ENCODE data around the gene ELP4.

Gene ELP4

GRCh38 chr11:31816468-31817053, 307.0 kb downstream of the ELP4 start (continued):
- no peak; the same call in 1 of the 2 replicates for TF ChIP-seq ZFP37 (tag by site-specific recombination; IDR thresholded peaks at IDR 0.05)
- TF ChIP-seq KLF8 (tag by site-specific recombination; IDR thresholded peaks at IDR 0.05): peak; percentile 74; the same call in 1 of the 2 replicates
- TF ChIP-seq ZFP69B (tag by site-specific recombination; IDR thresholded peaks at IDR 0.05): 0 out of 2 replicates have a peak, but pooled peaks have one; percentile 27
- TF ChIP-seq ZNF561 (tag by site-specific recombination; IDR thresholded peaks at IDR 0.05; ENCODE audit: borderline replicate concordance): no peak
- TF ChIP-seq ZNF10 (tag by site-specific recombination; IDR thresholded peaks at IDR 0.05): no peak
- no peak for TF ChIP-seq ZNF626 (tag by site-specific recombination; IDR thresholded peaks at IDR 0.05)
- TF ChIP-seq WT1 (tag by site-specific recombination; IDR thresholded peaks at IDR 0.05): peak; percentile 70
- no peak for TF ChIP-seq ZBTB17 (tag by site-specific recombination; IDR thresholded peaks at IDR 0.05)
- no peak for TF ChIP-seq RBAK (tag by site-specific recombination; IDR thresholded peaks at IDR 0.05)
- TF ChIP-seq ZNF621 (tag by site-specific recombination; IDR thresholded peaks at IDR 0.05): no peak
- 0 out of 2 replicates have a peak, but pooled peaks have one; percentile 73 for TF ChIP-seq HOXC10 (CRISPR knock-in tag; IDR thresholded peaks at IDR 0.05)
- peak; percentile 83; the same call in 1 of the 2 replicates for TF ChIP-seq ZNF843 (tag by site-specific recombination; IDR thresholded peaks at IDR 0.05)
- TF ChIP-seq ZNF596 (tag by site-specific recombination; IDR thresholded peaks at IDR 0.05): 0 out of 2 replicates have a peak, but pooled peaks have one; percentile 7
- TF ChIP-seq, protein P1, sequence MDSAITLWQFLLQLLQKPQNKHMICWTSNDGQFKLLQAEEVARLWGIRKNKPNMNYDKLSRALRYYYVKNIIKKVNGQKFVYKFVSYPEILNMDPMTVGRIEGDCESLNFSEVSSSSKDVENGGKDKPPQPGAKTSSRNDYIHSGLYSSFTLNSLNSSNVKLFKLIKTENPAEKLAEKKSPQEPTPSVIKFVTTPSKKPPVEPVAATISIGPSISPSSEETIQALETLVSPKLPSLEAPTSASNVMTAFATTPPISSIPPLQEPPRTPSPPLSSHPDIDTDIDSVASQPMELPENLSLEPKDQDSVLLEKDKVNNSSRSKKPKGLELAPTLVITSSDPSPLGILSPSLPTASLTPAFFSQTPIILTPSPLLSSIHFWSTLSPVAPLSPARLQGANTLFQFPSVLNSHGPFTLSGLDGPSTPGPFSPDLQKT (IDR thresholded peaks at IDR 0.05; ENCODE audit: borderline replicate concordance, low read depth, low read length): no peak
- TF ChIP-seq ZNF335 (tag by site-specific recombination; conservative IDR thresholded peaks at IDR 0.05): peak; percentile 90
- TF ChIP-seq ZNF76 (tag by site-specific recombination; IDR thresholded peaks at IDR 0.05; ENCODE audit: borderline replicate concordance, low read depth): no peak; the same call in 1 of the 2 replicates
- TF ChIP-seq, protein P2, sequence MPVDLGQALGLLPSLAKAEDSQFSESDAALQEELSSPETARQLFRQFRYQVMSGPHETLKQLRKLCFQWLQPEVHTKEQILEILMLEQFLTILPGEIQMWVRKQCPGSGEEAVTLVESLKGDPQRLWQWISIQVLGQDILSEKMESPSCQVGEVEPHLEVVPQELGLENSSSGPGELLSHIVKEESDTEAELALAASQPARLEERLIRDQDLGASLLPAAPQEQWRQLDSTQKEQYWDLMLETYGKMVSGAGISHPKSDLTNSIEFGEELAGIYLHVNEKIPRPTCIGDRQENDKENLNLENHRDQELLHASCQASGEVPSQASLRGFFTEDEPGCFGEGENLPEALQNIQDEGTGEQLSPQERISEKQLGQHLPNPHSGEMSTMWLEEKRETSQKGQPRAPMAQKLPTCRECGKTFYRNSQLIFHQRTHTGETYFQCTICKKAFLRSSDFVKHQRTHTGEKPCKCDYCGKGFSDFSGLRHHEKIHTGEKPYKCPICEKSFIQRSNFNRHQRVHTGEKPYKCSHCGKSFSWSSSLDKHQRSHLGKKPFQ (tag by site-specific recombination; IDR thresholded peaks at IDR 0.05): peak; percentile 52; the same call in 1 of the 2 replicates
- TF ChIP-seq SP3 (tag by site-specific recombination; IDR thresholded peaks at IDR 0.05): peak; percentile 73
- no peak for TF ChIP-seq ZNF747 (tag by site-specific recombination; IDR thresholded peaks at IDR 0.05)
- TF ChIP-seq ZNF768 (tag by site-specific recombination; IDR thresholded peaks at IDR 0.05): no peak
- no peak for TF ChIP-seq ZNF677 (tag by site-specific recombination; IDR thresholded peaks at IDR 0.05)
- TF ChIP-seq ZSCAN5A (tag by site-specific recombination; IDR thresholded peaks at IDR 0.05): no peak
- peak; percentile 67 for TF ChIP-seq ZIC2 (tag by site-specific recombination; IDR thresholded peaks at IDR 0.05)
- TF ChIP-seq, protein P3, sequence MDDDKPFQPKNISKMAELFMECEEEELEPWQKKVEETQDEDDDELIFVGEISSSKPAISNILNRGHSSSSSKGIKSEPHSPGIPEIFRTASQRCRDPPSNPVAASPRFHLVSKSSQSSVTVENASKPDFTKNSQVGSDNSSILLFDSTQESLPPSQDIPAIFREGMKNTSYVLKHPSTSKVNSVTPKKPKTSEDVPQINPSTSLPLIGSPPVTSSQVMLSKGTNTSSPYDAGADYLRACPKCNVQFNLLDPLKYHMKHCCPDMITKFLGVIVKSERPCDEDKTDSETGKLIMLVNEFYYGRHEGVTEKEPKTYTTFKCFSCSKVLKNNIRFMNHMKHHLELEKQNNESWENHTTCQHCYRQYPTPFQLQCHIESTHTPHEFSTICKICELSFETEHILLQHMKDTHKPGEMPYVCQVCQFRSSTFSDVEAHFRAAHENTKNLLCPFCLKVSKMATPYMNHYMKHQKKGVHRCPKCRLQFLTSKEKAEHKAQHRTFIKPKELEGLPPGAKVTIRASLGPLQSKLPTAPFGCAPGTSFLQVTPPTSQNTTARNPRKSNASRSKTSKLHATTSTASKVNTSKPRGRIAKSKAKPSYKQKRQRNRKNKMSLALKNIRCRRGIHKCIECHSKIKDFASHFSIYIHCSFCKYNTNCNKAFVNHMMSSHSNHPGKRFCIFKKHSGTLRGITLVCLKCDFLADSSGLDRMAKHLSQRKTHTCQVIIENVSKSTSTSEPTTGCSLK (tag by site-specific recombination; IDR thresholded peaks at IDR 0.05): no peak
- no peak for TF ChIP-seq ZNF426 (tag by site-specific recombination; IDR thresholded peaks at IDR 0.05)

Data from HEK293 (cell line).